HEK293 (cell line): ENCODE measurements around the gene MGAT4B.

Experiments used
- CTCF ChIA-PET: fragments of 350-600 bp; formaldehyde crosslinking; extraction: SDS; loops from one replicate; lab custom pipeline; 2021; ENCODE audit warnings: antibody characterized with exemption; lab: Yijun Ruan, JAX
- POLR2A ChIA-PET: fragments of 300-600 bp; formaldehyde crosslinking; extraction: SDS; loops from one replicate; lab custom pipeline; 2020; ENCODE audit warnings: antibody characterized with exemption, inconsistent platforms; lab: Yijun Ruan, JAX
- H3K27ac ChIP-seq: fragments of 200-500 bp; sonication (Bioruptor generic); 2 replicates; pipeline ENCODE4 v1.5.1; 2014; ENCODE audit warnings: low read depth, low read length, control low read depth, inconsistent platforms; ENCODE audit errors: extremely low read depth
- H3K36me3 ChIP-seq, 2 experiments: fragments of 200-500 bp in 1 of 2; sonication (Bioruptor generic) in 1 of 2; 1 replicate in 1 of 2; 2 replicates in 1 of 2; pipeline ENCODE4 v1.5.1; 2014 to 2017; ENCODE audit warnings: inconsistent platforms in 2 of 2, low read length in 2 of 2; ENCODE audit not compliant: control insufficient read depth in 2 of 2, insufficient read depth in 1 of 2
- H3K4me1 ChIP-seq: fragments of 200-500 bp; sonication (Bioruptor generic); 2 replicates; pipeline ENCODE4 v1.5.1; 2014; ENCODE audit warnings: mild to moderate bottlenecking, low read length, inconsistent platforms; ENCODE audit not compliant: control insufficient read depth, insufficient read depth
- H3K4me3 ChIP-seq: 2 replicates; pipeline ENCODE4 v1.5.1; 2011; ENCODE audit warnings: low read depth, mild to moderate bottlenecking, control low read depth, low read length, moderate library complexity
- H3K9me3 ChIP-seq: fragments of 200-500 bp; sonication (Bioruptor generic); 2 replicates; pipeline ENCODE4 v1.5.1; 2014; ENCODE audit warnings: low read depth, low read length, inconsistent platforms; ENCODE audit not compliant: control insufficient read depth, insufficient read depth
- HIC1 ChIP-seq: fragments of 450-650 bp; formaldehyde crosslinking; IDR thresholded peaks from 2 replicates; pipeline ENCODE4 v1.5.1; 2016; ENCODE audit warnings: missing biosample characterization, missing genetic modification characterization
- KLF17 ChIP-seq: fragments of 450-650 bp; formaldehyde crosslinking; IDR thresholded peaks from 2 replicates; pipeline ENCODE4 v1.5.1; 2016; ENCODE audit warnings: missing biosample characterization, missing genetic modification characterization
- RBAK ChIP-seq: fragments of 450-650 bp; formaldehyde crosslinking; IDR thresholded peaks from 2 replicates; pipeline ENCODE4 v1.5.1; 2016; ENCODE audit warnings: missing biosample characterization, missing genetic modification characterization
- TCF7L2 ChIP-seq: IDR thresholded peaks from 2 replicates; pipeline ENCODE4 v1.6.1; 2011; ENCODE audit warnings: low read depth, mild to moderate bottlenecking, inconsistent platforms, low read length, moderate library complexity, borderline replicate concordance
- ZBTB17 ChIP-seq: fragments of 450-650 bp; formaldehyde crosslinking; IDR thresholded peaks from 2 replicates; pipeline ENCODE4 v1.5.1; 2016; ENCODE audit warnings: missing biosample characterization, missing genetic modification characterization
- ZEB2 ChIP-seq: fragments of 450-650 bp; formaldehyde crosslinking; IDR thresholded peaks from 2 replicates; pipeline ENCODE4 v1.5.1; 2016; ENCODE audit warnings: missing biosample characterization, missing genetic modification characterization
- ZIC2 ChIP-seq: fragments of 450-650 bp; formaldehyde crosslinking; IDR thresholded peaks from 2 replicates; pipeline ENCODE4 v1.5.1; 2016; ENCODE audit warnings: missing biosample characterization, missing genetic modification characterization
- ZNF174 ChIP-seq: fragments of 450-650 bp; formaldehyde crosslinking; IDR thresholded peaks from 2 replicates; pipeline ENCODE4 v1.5.0; 2017; ENCODE audit warnings: missing biosample characterization, mild to moderate bottlenecking, missing genetic modification characterization
- ZNF311 ChIP-seq: fragments of 450-650 bp; formaldehyde crosslinking; IDR thresholded peaks from 2 replicates; pipeline ENCODE4 v1.5.1; 2017; ENCODE audit warnings: missing biosample characterization, missing genetic modification characterization, borderline replicate concordance
- ZNF596 ChIP-seq: fragments of 450-650 bp; IDR thresholded peaks from 2 replicates; pipeline ENCODE4 v1.5.0; 2018; ENCODE audit warnings: missing biosample characterization, mild to moderate bottlenecking, missing genetic modification characterization, moderate library complexity
- ZNF624 ChIP-seq: fragments of 450-650 bp; formaldehyde crosslinking; IDR thresholded peaks from 2 replicates; pipeline ENCODE4 v1.5.1; 2017; ENCODE audit warnings: missing biosample characterization, missing genetic modification characterization
- ZNF792 ChIP-seq: fragments of 450-650 bp; formaldehyde crosslinking; IDR thresholded peaks from 2 replicates; pipeline ENCODE4 v1.5.1; 2016; ENCODE audit warnings: missing biosample characterization, missing genetic modification characterization
- ZSCAN4 ChIP-seq: fragments of 450-650 bp; formaldehyde crosslinking; IDR thresholded peaks from 2 replicates; pipeline ENCODE4 v1.5.1; 2017; ENCODE audit warnings: missing biosample characterization, missing genetic modification characterization
- ZSCAN5A ChIP-seq: fragments of 450-650 bp; formaldehyde crosslinking; IDR thresholded peaks from 2 replicates; pipeline ENCODE4 v1.5.1; 2016; ENCODE audit warnings: missing biosample characterization, missing genetic modification characterization
- TF ChIP-seq, protein P1 (sequence below): fragments of 450-650 bp; formaldehyde crosslinking; IDR thresholded peaks from 2 replicates; pipeline ENCODE4 v1.5.1; 2016; ENCODE audit warnings: missing biosample characterization, missing genetic modification characterization
- TF ChIP-seq, protein P2 (sequence below): fragments of 450-650 bp; formaldehyde crosslinking; IDR thresholded peaks from 2 replicates; pipeline ENCODE4 v1.5.1; 2016; ENCODE audit warnings: missing biosample characterization, missing genetic modification characterization, low read depth
- TF ChIP-seq, protein P3 (sequence below): fragments of 450-650 bp; formaldehyde crosslinking; IDR thresholded peaks from 2 replicates; pipeline ENCODE4 v1.5.1; 2016; ENCODE audit warnings: missing biosample characterization, missing genetic modification characterization
- TF ChIP-seq, protein P4 (sequence below): fragments of 450-650 bp; formaldehyde crosslinking; IDR thresholded peaks from 2 replicates; pipeline ENCODE4 v1.5.1; 2017; ENCODE audit warnings: missing biosample characterization, missing genetic modification characterization

The MGAT4B gene

DNA sequence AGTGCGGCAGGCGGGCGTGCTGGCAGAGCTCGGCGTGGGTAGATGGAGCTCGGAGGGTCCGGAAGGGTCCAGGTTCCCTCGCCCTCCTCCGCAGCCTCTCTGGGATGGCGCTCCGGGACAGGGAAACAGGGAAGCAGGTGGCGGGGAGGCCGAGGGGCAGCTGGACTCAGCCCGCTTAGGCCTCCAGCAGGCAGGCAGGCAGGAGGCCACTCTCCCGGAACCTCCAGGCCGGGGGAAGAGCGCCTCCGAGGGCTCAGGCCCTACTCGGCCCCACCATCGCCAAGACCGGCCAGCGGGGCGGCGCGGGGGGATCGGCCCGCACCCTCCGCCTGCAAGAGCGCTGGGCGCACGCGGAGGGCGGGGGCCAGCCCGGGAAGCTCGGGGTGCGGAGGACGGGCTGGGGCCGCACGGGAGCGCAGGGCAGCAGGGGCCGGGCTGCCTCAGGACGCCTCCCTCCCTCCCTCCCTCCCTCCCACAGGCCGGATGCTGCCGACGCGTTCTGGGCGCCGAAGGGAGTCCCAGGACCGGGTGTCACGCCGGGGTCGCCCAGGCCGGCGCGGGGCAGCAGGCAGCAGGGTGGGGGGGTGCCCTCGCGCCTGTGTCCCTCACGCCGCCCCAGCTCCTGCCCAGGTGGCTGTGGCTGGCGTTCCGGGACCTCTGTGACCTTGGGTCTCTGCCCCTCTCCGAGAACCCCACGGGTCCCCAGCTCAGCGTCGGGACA lies 977 bp downstream of the MGAT4B start (continued):
- TF ChIP-seq ZSCAN5A (tag by site-specific recombination), result no peak
- TF ChIP-seq ZNF174 (tag by site-specific recombination), result no peak
- TF ChIP-seq, protein P1, sequence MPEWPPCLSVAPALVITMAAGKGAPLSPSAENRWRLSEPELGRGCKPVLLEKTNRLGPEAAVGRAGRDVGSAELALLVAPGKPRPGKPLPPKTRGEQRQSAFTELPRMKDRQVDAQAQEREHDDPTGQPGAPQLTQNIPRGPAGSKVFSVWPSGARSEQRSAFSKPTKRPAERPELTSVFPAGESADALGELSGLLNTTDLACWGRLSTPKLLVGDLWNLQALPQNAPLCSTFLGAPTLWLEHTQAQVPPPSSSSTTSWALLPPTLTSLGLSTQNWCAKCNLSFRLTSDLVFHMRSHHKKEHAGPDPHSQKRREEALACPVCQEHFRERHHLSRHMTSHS (tag by site-specific recombination), result no peak
- TF ChIP-seq, all 188 proteins: peak for 31

DNA sequence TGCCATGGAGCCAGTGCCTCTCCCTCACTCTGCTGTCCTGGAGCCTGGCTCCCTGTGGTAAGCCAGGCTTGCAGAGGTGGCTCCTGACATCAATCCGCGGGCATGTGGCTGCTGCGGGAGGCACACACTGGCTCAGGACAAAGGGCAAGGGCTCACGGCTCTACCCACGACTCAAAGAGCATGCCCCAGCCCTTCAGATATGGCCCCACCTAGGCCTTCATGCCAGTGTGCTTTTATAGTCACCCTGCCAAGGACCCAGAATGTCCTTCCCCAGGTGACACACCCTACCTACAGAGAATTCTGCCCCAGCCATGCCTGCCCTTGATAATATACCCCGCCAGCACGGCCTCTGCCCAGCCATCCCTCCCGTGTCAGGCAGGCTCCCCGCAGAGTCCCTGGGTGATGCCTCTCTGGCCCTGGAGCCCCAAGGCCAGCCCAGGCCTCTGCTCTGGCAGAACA lies 1.6 kb downstream of the MGAT4B start:
- no peaks in the 10 kb centered on the region for H3K9me3 ChIP-seq
- H3K4me3 ChIP-seq, result peak overlapping the region; percentile 76
- ChIA-PET CTCF (interaction anchor here (0.6 kb wide), 1 partner anchor 22 kb away, joined by 3 read pairs; no protein-coding TSS in a partner anchor), POLR2A (interaction anchor here (0.9 to 1.3 kb wide), 4 partner anchors 8 to 53 kb away, joined by 3 to 6 read pairs (median 4); partner anchors contain the start of gene SQSTM1)
- no peak; the same call in 1 of the 2 replicates for TF ChIP-seq ZEB2 (tag by site-specific recombination)
- TF ChIP-seq ZNF311 (tag by site-specific recombination), result no peak
- TF ChIP-seq, protein P2, sequence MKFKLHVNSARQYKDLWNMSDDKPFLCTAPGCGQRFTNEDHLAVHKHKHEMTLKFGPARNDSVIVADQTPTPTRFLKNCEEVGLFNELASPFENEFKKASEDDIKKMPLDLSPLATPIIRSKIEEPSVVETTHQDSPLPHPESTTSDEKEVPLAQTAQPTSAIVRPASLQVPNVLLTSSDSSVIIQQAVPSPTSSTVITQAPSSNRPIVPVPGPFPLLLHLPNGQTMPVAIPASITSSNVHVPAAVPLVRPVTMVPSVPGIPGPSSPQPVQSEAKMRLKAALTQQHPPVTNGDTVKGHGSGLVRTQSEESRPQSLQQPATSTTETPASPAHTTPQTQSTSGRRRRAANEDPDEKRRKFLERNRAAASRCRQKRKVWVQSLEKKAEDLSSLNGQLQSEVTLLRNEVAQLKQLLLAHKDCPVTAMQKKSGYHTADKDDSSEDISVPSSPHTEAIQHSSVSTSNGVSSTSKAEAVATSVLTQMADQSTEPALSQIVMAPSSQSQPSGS (tag by site-specific recombination), result no peak
- TF ChIP-seq, protein P3, sequence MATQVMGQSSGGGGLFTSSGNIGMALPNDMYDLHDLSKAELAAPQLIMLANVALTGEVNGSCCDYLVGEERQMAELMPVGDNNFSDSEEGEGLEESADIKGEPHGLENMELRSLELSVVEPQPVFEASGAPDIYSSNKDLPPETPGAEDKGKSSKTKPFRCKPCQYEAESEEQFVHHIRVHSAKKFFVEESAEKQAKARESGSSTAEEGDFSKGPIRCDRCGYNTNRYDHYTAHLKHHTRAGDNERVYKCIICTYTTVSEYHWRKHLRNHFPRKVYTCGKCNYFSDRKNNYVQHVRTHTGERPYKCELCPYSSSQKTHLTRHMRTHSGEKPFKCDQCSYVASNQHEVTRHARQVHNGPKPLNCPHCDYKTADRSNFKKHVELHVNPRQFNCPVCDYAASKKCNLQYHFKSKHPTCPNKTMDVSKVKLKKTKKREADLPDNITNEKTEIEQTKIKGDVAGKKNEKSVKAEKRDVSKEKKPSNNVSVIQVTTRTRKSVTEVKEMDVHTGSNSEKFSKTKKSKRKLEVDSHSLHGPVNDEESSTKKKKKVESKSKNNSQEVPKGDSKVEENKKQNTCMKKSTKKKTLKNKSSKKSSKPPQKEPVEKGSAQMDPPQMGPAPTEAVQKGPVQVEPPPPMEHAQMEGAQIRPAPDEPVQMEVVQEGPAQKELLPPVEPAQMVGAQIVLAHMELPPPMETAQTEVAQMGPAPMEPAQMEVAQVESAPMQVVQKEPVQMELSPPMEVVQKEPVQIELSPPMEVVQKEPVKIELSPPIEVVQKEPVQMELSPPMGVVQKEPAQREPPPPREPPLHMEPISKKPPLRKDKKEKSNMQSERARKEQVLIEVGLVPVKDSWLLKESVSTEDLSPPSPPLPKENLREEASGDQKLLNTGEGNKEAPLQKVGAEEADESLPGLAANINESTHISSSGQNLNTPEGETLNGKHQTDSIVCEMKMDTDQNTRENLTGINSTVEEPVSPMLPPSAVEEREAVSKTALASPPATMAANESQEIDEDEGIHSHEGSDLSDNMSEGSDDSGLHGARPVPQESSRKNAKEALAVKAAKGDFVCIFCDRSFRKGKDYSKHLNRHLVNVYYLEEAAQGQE, result no peak
- no peak for TF ChIP-seq ZNF596
- 0 out of 2 replicates have a peak, but pooled peaks have one; percentile 15 for TF ChIP-seq KLF17 (tag by site-specific recombination)
- TF ChIP-seq HIC1 (tag by site-specific recombination), result peak; percentile 40; the same call in 1 of the 2 replicates
- no peak for TF ChIP-seq RBAK (tag by site-specific recombination)
- TF ChIP-seq ZIC2, result peak; percentile 63; the same call in 1 of the 2 replicates
- TF ChIP-seq ZNF624 (tag by site-specific recombination), result no peak
- TF ChIP-seq ZBTB17, result no peak
- no peak for TF ChIP-seq ZNF792 (tag by site-specific recombination)
- TF ChIP-seq ZSCAN4 (tag by site-specific recombination), result no peak
- TF ChIP-seq, protein P4, sequence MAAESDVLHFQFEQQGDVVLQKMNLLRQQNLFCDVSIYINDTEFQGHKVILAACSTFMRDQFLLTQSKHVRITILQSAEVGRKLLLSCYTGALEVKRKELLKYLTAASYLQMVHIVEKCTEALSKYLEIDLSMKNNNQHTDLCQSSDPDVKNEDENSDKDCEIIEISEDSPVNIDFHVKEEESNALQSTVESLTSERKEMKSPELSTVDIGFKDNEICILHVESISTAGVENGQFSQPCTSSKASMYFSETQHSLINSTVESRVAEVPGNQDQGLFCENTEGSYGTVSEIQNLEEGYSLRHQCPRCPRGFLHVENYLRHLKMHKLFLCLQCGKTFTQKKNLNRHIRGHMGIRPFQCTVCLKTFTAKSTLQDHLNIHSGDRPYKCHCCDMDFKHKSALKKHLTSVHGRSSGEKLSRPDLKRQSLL, result peak; percentile 55; the same call in 1 of the 2 replicates
- no peak for TF ChIP-seq TCF7L2
- peaks cover 22% of the 10 kb centered on the region for H3K4me1 ChIP-seq
- peaks cover 0 to 29% of the 10 kb centered on the region in 2 experiments; a peak in 2 of 3 replicates for H3K36me3 ChIP-seq
- H3K27ac ChIP-seq, result peak overlapping the region; percentile 89; the same call in 1 of the 2 replicates
